Renal cortex interstitium (tissue), 11 donors: Measurements from ENCODE around the gene CACUL1. TPM values are rescaled to one million over a fixed set of nuclear protein-coding genes. Genes with fewer than 3 reads are reported as not detected.
"Not testable (repeated sequence)": the region's sequence is repeated elsewhere in the genome, so short reads cannot be mapped to it uniquely, and the experiment has no call there.

ENCODE experiments used
- DNase-seq, 11 donors: peaks; one replicate each; pipeline ENCODE4 v3.0.0-alpha.2; 2013; ENCODE audit warnings: low read depth in 9 of 11, low spot score in 4 of 11; ENCODE audit errors: extremely low read depth in 1 of 11
- polyA plus RNA-seq, 3 donors: library from polyadenylated mRNA; unstranded; fragments of 120-200 nt; gene quantifications; one replicate each; pipeline ENCODE4 v1.2.1, GENCODE V29; 2013; ENCODE audit not compliant: insufficient read length in 3 of 3

CACUL1 gene
- polyA plus RNA-seq, 3 donors: 24.5 to 39.6 (median 31.6) TPM

GRCh38 chr10:118712930-118713634 is 41.7 kb downstream of the CACUL1 start:
- no peak for DNase-seq

GRCh38 chr10:118712080-118712479 is 42.7 kb downstream of the CACUL1 start:
- DNase-seq: no peak

- DNase-seq: no peak
Measured at GRCh38 chr10:118710487-118710886, 44.3 kb downstream of the CACUL1 start.

GRCh38 chr10:118708571-118708970 is 46.2 kb downstream of the CACUL1 start:
- DNase-seq: no peak

GRCh38 chr10:118704711-118705110 is 50.1 kb downstream of the CACUL1 start:
- DNase-seq: no peak

- DNase-seq: no peak
Measured at GRCh38 chr10:118701529-118702323, 53.0 kb downstream of the CACUL1 start.

GRCh38 chr10:118698421-118698820 is 56.3 kb downstream of the CACUL1 start:
- no peak for DNase-seq

GRCh38 chr10:118694848-118695247 is 59.9 kb downstream of the CACUL1 start:
- DNase-seq: no peak

- DNase-seq: no peak
Measured at GRCh38 chr10:118692872-118693271, 61.9 kb downstream of the CACUL1 start.

- DNase-seq: no peak
Measured at GRCh38 chr10:118689070-118689858, 65.5 kb downstream of the CACUL1 start.

- DNase-seq: no peak
Measured at GRCh38 chr10:118687472-118687871, 67.3 kb downstream of the CACUL1 start.

- no peak for DNase-seq
Measured at GRCh38 chr10:118682533-118682932, 72.2 kb downstream of the CACUL1 start.

GRCh38 chr10:118680197-118680596 is 74.6 kb downstream of the CACUL1 start:
- DNase-seq: no peak

GRCh38 chr10:118674226-118674919 is 80.4 kb downstream of the CACUL1 start:
- DNase-seq: no peak

- DNase-seq: no peak
Measured at GRCh38 chr10:118672766-118673715, 81.7 kb downstream of the CACUL1 start.

- DNase-seq: no peak
Measured at GRCh38 chr10:118672153-118672552, 82.6 kb downstream of the CACUL1 start.

GRCh38 chr10:118671221-118671620 is 83.5 kb downstream of the CACUL1 start:
- not testable (repeated sequence) for DNase-seq

GRCh38 chr10:118670472-118671124 is 84.2 kb downstream of the CACUL1 start:
- no peak for DNase-seq
